GM21390 (cell line): ENCODE measurements around the gene LCE2D.

Experiments used
- ATAC-seq: cut with Tn5 transposase; IDR thresholded peaks from one replicate; pipeline ENCODE4 v1.9.1; 2021; ENCODE audit not compliant: unreplicated experiment

Gene LCE2D

GRCh38 chr1:152697701-152698600, 34.8 kb downstream of the LCE2D start, which contains the start of gene LCE2A:
Gene LCE2A, plus strand, starts transcription at chr1:152698345. Its CDS starts 557 bp downstream, at chr1:152698902.
- ATAC-seq, result no peak

GRCh38 chr1:152699746-152700145, 36.6 kb downstream of the LCE2D start:
- ATAC-seq, result no peak

GRCh38 chr1:152707860-152708259, 44.7 kb downstream of the LCE2D start, which contains the start of gene LCE4A:
Gene LCE4A, plus strand, starts transcription at chr1:152708160. Its CDS starts 916 bp downstream, at chr1:152709076.
- ATAC-seq, result no peak
